ENCODE data around the gene EXOSC10.

EXOSC10 gene

DNA sequence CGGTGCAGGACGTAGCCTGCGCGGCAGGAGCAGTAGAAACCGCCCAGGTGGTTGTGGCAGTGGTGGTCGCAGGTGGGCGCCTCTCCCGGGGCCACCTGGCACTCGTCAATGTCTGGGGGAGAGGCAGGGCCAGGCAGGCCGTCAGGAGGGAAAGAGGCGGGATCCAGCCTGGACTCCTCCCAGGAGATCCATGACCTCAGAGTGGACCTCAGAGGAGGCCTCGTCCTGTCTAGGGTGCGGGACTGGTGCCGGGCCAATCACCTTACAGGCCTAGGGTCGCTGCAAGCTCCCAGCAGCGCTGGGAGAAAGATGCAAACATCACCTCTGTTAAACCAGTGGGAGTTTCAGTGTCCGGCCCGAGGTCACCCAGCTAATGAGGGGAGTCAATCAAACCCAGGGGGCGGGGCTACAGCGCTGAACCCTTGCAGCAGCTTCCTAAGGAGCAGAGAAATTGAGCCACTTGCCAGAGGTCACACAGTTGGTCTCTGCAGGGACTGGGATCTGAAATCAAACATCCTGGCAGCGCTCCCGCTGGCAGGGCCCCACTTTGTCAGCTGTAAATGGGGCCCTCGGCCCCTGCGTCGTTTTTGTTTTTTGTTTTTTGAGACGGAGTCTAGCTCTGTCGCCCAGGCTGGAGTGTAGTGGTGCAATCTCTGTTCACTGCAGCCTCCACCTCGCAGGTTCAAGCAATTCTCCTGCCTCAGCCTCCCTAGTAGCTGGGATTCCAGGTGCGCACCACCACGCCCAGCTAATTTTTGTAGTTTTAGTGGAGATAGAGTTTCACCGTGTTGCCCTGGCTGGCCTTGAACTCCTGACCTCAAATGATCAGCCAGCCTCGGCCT is 54.0 kb downstream of the EXOSC10 start:
- in situ Hi-C loops (cut with MboI; ENCODE audit: low sequenced_read_pairs), result loop anchor here (25.0 kb wide), 1 partner anchor 592 kb away; no protein-coding TSS in a partner anchor

DNA sequence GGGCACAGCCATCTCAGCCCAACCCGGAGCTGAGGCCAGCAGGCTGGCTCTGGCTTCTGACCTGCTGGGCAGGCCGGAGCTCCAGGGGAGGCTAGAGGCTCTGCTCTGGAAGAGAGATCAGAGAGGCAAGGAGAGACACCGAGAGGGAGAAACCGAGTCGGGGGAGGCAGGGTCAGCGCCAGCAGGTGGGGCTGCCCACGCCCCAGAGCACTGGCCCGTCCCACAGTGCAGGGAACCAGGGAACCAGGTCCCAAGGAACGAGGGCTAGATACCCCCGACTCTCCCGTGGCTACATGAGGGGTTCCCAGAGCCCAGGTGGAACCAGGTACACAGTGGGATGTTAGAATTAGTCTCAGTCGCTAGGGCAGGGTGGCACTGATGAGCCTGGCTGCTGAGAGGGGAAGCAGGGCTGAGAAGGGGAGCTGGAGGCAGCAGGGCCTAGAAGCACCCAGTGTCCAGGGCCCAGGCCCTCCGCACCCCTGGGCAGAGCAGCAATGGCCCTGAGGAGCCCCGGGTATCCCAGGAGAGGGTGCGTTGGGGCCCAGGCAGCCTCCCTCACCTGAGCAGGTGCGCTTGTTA is 54.7 kb downstream of the EXOSC10 start:
- in situ Hi-C loops (cut with MboI; ENCODE audit: low sequenced_read_pairs), result loop anchor here (25.0 kb wide), 1 partner anchor 592 kb away; no protein-coding TSS in a partner anchor

DNA sequence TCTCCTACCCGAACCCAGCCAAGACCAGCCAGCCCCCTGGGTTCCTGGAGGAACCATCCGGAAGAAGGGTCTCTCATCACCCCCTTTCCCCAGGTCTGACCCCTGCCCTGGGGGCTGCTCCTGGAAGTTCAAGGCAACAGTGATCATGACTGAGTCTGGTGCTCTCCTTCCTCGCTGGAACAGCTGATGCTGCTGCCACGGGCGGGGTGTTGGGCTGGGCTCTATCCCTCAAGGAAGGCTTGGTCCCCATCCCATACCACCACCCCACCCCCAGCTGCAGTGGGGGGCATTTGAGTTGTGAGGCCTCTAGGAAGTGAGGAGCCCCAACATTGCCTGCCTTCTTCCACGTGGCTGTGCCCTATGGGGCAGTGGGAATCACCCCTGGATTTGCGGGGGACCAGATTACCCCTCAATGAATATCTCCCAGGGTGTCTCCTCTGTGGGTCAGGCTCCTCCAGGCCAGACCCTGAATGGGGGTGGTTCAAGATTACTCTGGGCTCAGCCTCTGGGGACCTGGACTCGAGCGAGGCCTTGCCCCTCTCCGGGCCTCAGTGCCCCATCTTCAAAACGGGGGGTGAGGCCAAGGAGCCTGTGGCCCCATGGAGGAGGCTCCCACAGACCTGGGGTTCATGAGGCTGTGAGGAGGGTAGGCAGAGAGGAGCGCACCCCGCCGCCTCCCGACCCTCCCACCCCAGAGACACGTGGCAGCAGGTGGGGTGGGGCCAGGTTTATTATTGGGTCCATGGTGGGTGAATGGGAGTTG is 55.4 kb downstream of the EXOSC10 start:
- in situ Hi-C loops (cut with MboI; ENCODE audit: low sequenced_read_pairs), result loop anchor here (25.0 kb wide), 1 partner anchor 593 kb away; no protein-coding TSS in a partner anchor

DNA sequence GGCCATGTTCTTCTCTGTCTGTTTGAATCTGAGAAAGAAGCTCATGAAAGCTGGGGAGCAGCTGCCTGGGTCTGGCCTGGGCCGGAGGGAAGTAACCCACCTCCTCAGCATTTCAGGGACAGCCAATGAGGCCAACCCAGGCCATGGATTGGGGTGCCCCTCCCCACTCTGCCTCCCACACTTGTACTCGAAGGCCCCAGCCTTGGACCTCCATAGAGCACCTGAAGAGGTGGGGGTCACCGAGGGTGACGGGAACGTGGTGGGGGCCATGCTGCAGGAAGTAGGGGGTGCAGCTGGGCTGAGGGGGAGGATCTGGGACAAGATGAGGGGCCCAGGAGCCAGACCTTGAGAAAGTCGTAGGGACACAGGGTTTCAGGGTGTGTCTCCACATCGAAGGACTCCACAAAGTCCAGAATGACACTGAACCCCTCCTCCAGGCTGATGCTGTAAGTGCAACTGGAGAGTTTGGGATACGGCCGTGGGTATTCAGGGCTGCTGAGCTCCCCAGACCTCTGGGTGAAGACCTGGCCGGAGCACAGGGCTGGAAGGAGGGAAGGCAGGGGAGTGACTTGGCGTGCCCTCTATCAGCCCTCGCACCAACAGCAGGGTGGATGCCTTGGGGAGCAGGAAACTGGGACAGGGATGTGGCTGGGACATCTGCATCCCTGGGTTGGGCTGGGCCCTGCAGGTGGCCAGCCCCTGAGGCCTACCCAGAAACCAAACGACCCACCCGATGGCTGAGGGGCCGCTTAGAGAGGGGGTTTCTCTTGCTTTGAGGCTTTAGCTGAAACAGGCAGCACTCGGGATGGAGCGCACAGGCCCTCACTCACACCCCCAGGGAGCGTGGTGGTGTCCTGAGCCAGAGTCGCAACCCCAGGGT is 56.4 kb downstream of the EXOSC10 start:
- in situ Hi-C loops (cut with MboI; ENCODE audit: low sequenced_read_pairs), result loop anchor here (25.0 kb wide), 1 partner anchor 594 kb away; no protein-coding TSS in a partner anchor

DNA sequence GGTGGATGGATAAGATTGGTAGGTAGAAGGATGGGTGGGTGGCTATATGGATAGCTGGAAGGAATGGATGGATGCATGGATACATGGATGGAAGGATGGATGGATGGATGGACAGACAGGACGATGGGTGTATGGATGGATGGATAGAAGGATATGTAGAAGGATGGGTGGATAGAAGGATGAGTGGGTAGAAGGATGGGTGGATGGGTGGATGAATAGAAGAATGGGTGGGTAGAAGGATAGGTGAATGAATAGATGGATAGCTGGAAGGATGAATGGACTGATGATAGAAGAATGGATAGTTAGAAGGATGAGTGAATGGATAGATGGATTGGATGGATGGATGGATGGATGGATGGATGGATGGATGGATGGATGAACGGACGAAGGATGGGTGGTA is 57.6 kb downstream of the EXOSC10 start:
- in situ Hi-C loops (cut with MboI; ENCODE audit: low sequenced_read_pairs), result loop anchor here (25.0 kb wide), 1 partner anchor 595 kb away; no protein-coding TSS in a partner anchor

DNA sequence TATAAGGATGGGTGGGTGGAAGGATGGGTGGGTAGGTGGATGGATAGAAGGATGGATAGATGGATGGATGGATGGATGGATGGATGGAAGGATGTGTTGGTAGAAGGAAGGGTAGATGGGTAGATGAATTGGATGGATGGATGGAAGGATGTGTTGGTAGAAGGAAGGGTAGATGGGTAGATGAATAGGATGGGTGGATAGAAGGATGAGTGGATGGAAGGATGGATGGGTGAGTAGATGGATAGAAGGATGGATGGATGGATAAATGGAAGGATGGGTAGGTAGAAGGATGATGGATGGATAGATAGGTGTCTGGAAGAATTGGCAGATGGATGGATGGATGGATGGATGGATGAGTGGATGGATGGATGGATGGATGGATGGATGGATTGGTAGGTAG is 58.6 kb downstream of the EXOSC10 start:
- in situ Hi-C loops (cut with MboI; ENCODE audit: low sequenced_read_pairs), result loop anchor here (25.0 kb wide), 1 partner anchor 596 kb away; no protein-coding TSS in a partner anchor

DNA sequence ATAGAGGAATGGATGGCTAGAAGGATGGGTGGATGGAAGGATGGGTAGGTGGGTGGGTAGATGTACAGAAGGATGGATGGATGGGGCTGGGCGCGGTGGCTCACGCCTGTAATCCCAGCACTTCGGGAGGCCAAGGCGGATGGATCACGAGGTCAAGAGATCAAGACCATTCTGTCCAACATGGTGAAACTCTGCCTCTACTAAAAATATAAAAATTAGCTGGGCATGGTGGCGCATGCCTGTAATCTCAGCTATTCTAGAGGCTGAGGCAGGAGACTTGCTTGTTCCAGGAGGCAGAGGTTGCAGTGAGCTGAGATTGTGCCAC is 59.6 kb downstream of the EXOSC10 start:
- in situ Hi-C loops (cut with MboI; ENCODE audit: low sequenced_read_pairs), result loop anchor here (25.0 kb wide), 1 partner anchor 597 kb away; no protein-coding TSS in a partner anchor

DNA sequence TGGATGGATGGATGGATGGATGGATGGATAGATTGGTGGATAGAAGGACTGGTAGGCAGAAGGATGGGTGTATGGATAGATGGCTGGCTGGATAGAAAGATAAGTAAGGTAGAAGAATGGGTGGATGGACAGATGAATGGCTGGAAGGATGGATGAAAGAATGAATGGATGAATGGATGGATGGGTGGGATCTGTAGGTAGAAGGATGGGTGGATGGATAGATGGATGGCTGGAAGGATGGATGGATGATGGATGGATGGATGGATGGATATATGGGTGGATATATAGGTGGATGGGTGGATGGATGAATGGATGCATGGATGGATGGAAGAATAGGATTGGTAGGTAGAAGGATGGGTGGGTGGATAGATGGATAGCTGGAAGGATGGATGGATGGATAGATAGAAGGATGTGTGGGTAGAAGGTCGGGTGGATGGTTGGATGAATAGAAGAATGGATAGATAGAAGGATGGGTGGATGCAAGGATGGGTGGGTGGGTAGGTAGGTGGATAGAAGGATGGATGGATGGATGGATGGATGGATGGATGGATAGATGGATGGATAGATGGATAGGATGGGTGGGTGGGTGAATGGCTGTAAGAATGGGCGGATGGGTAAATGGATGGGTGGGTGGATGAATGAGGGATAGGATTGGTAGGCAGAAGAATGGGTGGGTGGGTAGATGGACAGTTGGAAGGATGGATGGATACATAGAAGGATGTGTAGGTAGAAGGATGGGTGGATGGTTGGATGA is 60.1 kb downstream of the EXOSC10 start:
- in situ Hi-C loops (cut with MboI; ENCODE audit: low sequenced_read_pairs), result loop anchor here (25.0 kb wide), 1 partner anchor 598 kb away; no protein-coding TSS in a partner anchor

DNA sequence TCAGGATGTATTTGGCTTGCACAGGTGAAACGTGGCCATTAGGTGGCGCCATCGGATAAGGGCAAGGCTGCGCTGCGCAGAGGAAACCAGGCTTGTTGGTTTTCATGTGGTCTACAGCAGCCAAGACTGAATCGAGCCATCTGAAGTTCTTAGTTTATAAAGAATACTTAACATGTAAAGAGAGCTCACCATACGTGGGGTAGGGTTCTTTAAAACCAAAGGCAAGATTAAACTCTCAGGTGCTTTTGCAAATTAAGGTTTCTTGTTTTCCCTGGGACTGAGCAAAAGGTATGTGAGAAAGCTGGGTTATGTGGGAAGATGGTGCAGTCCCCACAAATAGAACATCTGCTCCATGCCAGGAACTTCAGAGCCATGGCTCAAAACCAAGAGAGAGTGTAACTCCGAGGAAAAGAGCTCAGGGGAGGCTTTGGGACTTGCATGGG is 61.9 kb downstream of the EXOSC10 start:
- in situ Hi-C loops (cut with MboI; ENCODE audit: low sequenced_read_pairs), result loop anchor here (25.0 kb wide), 1 partner anchor 600 kb away; no protein-coding TSS in a partner anchor

DNA sequence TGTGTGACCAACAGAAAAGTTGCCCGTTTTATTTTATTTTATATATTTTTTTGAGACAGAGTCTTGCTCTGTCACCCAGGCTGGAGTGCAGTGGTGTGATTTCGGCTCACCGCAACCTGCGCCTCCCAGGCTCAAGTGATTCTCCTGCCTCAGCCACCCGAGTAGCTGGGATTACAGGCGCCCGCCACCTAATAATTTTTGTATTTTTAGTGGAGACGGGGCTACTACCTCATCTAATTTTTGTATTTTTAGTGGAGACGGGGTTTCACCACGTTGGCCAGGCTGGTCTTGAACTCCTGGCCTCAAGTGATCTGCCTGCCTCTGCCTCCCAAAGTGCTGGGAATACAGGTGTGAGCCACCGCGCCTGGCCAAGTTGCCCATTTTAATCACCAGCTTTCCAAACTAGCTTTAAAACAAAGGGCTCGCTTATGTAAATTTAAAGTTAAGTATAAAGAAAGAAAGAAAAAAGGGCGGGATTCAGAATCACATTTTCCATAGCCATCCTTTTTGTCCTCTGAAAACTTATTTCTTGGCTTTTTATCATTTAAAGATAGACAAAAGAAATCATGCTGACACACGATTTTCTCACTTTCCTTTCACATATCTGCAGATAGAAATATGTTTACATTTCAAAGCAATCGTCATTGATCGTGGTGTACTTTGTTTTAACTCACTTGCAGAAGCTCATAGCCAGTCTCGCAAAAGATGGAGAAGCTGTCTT is 62.5 kb downstream of the EXOSC10 start:
- in situ Hi-C loops (cut with MboI; ENCODE audit: low sequenced_read_pairs), result loop anchor here (25.0 kb wide), 1 partner anchor 600 kb away; no protein-coding TSS in a partner anchor

DNA sequence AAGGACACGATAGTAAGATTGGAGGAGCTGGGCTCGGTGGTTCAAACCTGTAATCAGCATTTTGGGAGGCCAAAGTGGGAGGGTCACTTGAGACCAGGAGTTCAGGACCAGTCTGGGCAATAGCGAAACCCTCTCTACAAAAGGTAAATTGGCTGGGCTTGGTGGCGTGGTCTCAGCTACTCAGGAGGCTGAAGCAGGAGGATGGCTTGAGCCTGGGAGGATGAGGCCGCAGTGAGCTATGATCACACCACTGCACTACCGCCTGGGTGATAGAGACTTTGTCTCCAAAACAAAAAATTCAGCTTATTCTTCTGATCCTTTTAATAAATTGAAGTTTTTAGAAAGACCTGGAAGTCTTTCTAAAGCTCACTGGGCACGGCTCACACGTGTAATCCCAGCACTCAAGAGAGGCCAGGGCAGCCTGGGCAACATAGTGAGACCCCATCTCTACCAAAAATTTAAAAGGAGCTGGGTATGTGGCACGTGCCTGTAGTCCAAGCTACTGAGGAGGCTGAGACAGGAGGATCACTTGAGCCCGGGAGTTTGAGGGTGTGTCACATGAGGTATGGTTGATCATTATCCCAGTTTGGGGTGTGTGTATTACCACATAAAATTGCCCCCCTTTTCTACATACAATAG is 67.9 kb downstream of the EXOSC10 start:
- in situ Hi-C loops (cut with MboI; ENCODE audit: low sequenced_read_pairs), result loop anchor here (25.0 kb wide), 1 partner anchor 606 kb away; no protein-coding TSS in a partner anchor

DNA sequence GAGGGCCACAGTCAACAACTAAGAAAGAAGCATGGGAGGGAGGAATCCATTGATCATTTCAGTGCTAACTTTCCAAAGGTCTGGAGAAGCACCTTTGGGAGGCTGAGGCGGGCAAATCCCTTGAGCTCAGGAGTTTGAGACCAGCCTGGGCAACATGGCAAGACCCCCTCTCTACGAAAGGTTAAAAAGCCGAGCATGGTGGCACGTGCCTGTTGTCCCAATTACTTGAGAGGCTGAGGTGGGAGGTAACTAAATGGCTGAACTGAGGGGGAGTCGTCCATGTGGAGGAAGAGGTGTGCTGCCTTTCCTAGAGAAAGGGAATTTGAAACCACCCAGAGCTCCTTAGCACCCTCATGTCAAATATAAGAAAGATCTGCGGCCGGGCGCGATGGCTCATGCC is 68.8 kb downstream of the EXOSC10 start:
- in situ Hi-C loops (cut with MboI; ENCODE audit: low sequenced_read_pairs), result loop anchor here (25.0 kb wide), 1 partner anchor 606 kb away; no protein-coding TSS in a partner anchor

DNA sequence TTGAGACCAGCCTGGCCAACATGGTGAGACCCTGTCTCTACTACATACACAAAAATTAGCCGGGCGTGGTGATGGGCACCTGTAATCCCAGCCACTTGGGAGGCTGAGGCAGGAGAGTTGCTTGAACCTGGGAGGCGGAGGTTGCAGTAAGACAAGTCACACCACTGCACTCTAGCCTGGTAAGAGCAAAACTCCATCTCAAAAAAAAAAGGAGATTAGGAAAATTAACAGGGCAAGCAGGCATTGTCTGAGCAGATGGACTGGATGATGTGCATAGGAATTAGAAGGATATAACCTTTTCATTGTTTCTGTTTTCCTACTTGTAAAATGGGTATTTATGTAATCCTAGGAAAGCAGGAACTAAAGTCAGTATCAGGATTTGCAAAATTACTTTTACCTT is 71.7 kb downstream of the EXOSC10 start:
- in situ Hi-C loops (cut with MboI; ENCODE audit: low sequenced_read_pairs), result loop anchor here (25.0 kb wide), 1 partner anchor 609 kb away; no protein-coding TSS in a partner anchor

DNA sequence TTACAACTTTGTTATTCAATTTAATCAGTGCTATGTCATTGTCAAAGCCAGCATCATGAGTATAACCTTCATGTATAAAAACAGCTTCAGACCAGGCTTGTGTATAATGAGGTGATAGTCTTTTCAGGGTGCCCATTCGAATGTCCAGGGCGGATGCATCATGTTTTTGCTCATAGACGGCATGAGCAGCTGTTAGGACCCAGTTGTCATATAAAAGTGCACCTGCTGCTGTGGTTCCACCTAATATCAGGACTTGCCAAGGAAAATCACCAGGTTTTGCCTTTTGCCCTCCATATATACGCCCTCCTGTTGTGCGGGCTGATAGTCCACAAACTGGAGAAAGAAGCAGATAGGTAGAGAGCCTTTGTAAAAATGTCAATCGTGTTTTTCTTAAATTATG is 72.4 kb downstream of the EXOSC10 start:
- in situ Hi-C loops (cut with MboI; ENCODE audit: low sequenced_read_pairs), result loop anchor here (25.0 kb wide), 1 partner anchor 610 kb away; no protein-coding TSS in a partner anchor

DNA sequence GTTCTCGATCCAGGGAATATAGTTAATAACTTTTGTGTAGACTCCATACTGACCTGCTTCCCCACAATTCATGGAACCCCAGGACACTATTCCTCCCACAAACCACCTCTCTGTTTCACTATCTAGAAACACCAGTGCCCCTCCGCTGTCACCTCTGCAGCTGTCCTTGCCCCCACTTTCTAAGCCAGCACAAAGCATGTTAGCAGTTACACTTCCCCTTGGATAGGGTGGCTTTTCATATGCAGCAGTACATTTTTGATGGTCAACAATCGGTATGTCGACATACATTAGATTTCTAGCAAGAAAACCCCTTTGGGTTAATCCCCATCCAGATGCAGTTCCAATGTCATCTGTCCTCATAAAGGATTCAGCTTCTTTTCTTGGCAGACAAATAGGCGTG is 72.8 kb downstream of the EXOSC10 start:
- in situ Hi-C loops (cut with MboI; ENCODE audit: low sequenced_read_pairs), result loop anchor here (25.0 kb wide), 1 partner anchor 610 kb away; no protein-coding TSS in a partner anchor

DNA sequence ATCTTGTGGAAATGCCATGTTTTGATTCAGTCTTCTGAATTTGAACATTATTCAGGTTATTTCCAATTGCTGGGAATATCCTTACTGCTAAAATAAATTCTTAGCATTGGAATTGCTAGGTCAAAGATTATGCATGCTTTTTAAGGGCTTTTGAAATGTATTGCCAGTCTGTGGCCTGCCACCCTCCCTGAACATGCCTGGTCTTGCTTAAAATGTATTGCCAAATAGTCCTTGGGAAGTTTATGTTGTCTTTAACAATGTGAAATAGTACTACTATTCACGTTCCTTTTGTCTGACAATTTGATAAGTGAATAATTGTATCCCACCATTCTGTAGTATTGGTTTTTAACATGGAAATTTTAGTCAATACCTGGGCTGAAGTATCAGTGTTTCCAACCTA is 73.6 kb downstream of the EXOSC10 start:
- in situ Hi-C loops (cut with MboI; ENCODE audit: low sequenced_read_pairs), result loop anchor here (25.0 kb wide), 1 partner anchor 611 kb away; no protein-coding TSS in a partner anchor

DNA sequence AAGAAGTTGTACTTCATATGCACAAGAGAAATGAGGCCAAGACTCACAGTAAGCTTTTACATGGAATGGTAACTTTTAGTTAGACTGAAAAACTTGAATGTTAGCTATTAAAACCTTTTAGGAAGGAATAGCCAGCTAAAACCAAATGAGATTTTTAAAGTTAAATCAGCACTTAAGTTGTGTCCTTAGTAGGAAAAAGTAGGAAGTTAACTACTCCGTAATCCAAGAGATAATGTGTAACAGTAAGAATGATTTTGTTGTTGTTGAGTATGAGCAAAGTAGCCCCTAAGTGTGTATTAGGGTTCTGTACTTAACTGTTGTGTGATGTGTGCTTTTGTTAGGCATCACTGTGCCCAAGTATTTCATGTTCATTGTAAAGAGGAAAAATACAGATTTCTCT is 74.1 kb downstream of the EXOSC10 start:
- in situ Hi-C loops (cut with MboI; ENCODE audit: low sequenced_read_pairs), result loop anchor here (25.0 kb wide), 1 partner anchor 612 kb away; no protein-coding TSS in a partner anchor

DNA sequence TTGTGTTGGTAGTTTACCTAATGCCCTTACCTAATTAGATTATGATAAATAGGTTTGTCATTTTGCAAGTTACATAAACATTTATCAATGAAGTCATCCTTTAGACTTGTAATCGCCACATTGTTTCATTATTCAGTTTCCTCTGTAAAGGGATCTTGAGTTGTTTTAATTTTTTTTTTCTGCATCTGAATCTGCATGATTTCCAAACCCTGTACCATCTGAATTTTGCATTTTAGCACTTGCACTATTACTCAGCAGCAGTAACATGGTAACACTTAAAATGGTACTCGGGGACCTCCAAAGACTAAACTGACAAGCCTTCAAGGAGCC is 74.8 kb downstream of the EXOSC10 start:
- in situ Hi-C loops (cut with MboI; ENCODE audit: low sequenced_read_pairs), result loop anchor here (25.0 kb wide), 1 partner anchor 612 kb away; no protein-coding TSS in a partner anchor

All from HL-60/S4 treated with phorbol 12-myristate 13-acetate at 8.2 ng/mL for 4 days and 3 days (cell line).